ENCODE results near the gene MIS18A.
"Not testable (repeated sequence)": the region's sequence is repeated elsewhere in the genome, so short reads cannot be mapped to it uniquely, and the experiment has no call there.

MIS18A gene, protein sequence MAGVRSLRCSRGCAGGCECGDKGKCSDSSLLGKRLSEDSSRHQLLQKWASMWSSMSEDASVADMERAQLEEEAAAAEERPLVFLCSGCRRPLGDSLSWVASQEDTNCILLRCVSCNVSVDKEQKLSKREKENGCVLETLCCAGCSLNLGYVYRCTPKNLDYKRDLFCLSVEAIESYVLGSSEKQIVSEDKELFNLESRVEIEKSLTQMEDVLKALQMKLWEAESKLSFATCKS

GRCh38 chr21:32278518-32279376 lies at the start of gene MIS18A:
Gene MIS18A (minus strand): TSS chr21:32279049. CDS start chr21:32279014, 35 bp downstream.
- DNase-seq (ENCODE audit: low spot score), result peak; percentile 96

- DNase-seq (ENCODE audit: low spot score), result no peak
These were observed 49.7 kb upstream of the MIS18A start for GRCh38 chr21:32328595-32328994.

DNA sequence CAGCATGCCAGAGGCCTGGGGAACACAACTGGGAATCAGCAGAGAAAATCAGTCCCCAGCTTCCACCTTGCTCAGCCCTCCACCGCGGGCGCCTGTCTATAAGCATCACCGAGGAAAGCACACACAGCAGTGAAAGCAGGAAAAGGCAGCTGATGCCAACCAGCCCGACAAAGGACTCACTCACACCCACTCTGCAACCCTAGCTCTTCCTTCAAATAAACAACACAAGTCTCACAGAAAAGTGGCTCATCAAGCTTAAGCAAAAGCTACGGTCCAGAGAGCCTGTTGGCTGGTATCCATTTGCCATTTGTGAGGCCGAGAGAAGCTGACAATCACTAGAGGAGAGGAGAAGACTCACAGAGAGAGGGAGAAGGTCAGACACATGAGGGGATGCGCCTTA lies 46.9 kb upstream of the MIS18A start:
- no peak for DNase-seq (ENCODE audit: low spot score)

GRCh38 chr21:32322676-32323075 lies 43.8 kb upstream of the MIS18A start:
- DNase-seq (ENCODE audit: low spot score), result no peak

DNA sequence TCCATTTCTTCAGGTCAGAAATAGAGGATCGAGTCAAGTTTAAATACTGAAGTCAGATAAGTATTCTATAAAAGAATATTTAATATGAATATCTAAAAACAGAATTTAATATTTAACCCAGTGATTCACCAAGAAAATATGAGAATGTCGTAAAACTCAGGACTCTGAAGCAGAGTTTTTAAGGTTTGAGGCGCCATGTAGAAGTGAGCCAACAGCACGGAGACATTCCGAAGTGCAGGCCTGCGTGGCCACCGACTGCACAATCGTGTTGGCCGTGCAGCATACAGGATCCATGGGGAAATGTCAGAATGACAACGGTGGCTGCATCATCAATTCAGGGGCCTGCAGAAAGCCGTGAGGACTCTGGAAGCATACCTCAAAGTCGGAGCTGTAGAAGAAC lies 43.3 kb upstream of the MIS18A start:
- DNase-seq (ENCODE audit: low spot score), result no peak

GRCh38 chr21:32321480-32321879 lies 42.6 kb upstream of the MIS18A start:
- DNase-seq (ENCODE audit: low spot score), result no peak

DNA sequence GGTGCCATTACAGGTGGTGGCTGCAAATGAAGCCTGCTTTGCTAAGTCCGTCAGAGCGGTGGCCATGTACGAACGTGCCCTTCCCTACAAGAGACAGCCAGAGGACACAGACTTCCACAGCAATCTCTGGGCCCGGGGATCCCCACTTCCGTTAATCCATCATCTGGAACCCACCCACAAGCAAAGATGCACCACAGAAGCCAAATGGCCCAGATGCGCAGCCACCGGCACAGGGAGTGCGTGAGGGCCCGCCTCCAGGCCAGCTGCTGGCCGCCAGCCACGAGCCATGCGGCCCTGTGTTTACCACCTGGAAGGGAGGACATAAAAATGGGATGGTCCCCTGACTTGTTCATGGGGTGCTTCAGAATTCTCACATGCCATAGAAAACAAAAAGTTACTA lies 41.9 kb upstream of the MIS18A start:
- DNase-seq (ENCODE audit: low spot score), result no peak

GRCh38 chr21:32320059-32320458 lies 41.2 kb upstream of the MIS18A start:
- DNase-seq (ENCODE audit: low spot score), result no peak

DNA sequence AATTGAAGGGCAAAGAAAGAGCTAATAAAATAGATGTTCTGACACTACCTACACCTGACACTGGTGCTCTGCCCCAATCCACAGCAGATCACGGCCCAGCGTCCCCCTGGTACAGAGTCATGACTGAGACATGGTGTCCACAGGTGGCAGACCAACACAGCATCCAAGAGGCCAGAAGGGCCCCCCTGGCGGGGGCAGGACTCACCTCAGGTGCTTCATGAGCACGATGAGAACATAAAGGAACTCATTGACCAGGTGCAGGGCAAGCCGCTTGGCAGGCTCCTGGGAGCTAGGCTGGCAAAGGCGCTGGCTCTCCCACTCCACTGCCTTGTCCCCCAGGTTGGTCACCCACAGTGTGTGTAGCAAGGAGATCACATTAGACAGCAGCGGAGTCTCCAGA lies 40.2 kb upstream of the MIS18A start:
- no peak for DNase-seq (ENCODE audit: low spot score)

DNA sequence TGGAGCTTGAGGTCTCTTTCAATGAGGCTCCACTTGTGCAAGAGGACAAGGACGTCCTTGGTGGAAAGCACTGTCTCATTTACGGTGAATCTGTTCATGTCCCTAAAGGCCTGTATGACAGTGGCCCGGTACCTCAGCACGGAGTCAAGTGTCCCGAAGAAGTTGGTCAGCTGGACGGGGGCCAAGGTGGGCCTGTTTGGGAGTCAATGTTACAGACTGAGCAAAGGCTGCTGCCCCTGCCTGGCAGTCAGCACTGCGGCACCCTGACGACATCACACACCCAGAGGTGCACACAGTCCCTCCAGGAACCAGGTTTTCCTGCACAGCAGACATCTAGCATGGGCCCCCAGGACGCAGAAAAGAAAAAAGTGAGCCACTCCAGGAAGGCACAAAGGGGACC lies 38.9 kb upstream of the MIS18A start:
- DNase-seq (ENCODE audit: low spot score), result no peak

DNA sequence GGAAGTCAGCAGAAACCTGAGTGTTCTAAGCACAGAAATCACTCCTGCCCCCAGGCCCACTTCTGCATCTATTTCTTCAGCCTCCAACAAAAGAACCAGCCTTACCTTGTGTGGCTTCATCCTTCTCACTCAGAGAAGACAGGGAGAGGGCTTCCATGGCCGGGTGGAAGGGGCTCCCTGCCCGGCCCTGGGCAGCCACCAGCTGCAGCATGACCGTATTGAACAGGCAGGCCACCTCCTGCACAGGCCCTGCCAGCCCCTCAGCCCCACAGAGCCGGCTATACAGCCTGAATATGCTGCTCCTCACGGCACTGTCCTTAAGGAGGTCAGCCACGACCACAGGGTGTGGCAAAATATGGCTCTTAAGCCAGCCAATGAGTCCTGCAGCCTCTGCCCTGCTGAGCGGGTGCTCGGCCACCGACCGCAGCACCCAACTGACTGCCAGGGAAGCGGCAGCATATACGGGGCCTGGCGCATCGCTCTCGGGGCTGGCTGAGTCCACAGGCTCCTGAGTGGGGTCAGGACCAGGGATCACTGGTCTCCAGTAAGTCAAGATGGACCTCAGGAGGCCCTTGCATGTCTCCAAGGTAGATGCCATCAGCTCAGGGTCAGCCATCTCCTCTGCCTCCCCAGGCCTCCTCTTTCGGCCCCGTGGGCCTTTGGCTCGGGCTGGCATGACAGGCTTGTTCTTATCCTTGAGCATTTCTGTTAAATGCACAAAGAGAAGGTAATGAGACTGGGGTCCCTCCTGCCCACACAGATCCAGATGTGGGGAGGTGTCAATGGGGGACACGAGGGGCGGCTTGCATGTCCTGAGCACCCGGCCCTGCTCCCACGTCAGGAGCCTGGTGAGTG lies 37.7 kb upstream of the MIS18A start:
- DNase-seq (ENCODE audit: low spot score), result no peak

DNA sequence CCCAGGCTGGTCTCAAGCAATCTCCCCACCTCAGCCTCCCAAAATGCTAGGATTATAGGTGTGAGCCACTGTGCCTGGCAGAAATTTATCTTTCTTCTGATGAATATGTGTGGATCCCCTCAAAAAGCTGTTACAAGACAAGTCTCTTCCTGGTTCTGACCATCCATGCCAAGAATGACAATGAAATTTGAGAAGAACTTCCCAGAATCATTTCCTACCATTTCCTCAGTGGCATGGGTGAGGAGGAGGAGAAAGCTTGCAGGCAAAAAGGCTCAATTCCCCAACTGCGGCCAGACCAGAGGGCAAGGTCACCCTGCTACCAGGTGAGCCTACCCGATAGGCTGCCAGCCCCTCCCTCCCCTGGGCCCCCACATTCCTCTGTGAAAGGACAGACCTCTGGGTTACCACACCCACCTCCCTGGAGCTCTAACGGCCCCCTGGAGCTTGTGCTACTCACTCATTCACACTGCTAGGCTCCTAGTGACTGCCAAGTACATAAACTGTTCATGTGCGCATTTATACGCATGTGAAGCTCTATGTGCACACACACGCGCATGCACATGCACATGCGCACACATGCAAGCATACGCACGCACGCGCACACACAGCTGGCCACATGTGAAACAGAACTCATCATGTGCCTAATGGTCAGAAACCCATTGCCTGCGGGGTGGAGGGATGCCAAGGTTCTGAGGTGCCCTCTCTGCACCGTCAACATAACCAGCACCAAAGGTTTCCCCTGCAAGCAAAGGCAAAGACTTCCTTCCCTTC lies 36.8 kb upstream of the MIS18A start:
- DNase-seq (ENCODE audit: low spot score), result no peak

- no peak for DNase-seq (ENCODE audit: low spot score)
These were observed 36.0 kb upstream of the MIS18A start for GRCh38 chr21:32314806-32315205.

DNA sequence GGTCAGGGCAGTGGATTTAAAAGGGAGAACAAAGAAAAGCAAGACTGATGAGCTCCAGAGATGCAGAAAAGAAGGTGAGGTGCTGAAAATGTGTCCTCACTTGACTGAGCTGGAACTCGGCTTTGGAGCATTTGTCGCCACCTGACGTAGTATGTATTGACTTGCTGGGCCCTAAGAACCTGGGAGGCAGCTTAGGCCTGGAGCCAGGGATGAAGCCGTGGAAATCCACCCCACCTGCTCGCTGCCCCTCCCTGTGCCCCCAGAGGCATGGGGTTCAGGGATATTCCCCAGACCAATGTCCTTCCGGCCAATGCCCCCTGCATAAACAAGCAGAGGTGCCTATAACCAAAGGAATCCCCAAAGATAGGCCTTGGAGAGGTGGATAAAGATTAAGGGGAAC lies 34.1 kb upstream of the MIS18A start:
- DNase-seq (ENCODE audit: low spot score), result no peak

- no peak for DNase-seq (ENCODE audit: low spot score)
These were observed 33.5 kb upstream of the MIS18A start for GRCh38 chr21:32312326-32312725.

DNA sequence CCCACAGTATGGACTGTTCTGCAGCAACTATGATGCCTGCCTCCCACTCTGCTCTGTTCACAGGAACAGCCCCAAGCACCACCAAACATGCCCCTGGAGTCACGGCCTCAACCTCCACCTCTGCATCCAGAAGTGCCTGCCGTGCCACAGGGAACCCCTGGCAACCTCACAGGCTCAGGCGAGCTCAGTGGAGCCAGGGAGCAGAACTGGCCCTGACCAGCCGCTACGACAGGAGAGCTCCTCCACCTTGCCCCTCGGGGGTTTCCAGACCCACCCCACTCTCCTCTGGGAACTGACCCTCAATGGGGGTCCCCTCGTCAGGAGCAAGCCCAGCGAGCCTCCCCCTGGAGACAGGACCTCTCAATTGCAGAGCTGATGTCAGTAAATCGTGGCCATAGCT lies 32.8 kb upstream of the MIS18A start:
- no peak for DNase-seq (ENCODE audit: low spot score)

GRCh38 chr21:32310976-32311375 lies 32.1 kb upstream of the MIS18A start:
- not testable (repeated sequence) for DNase-seq (ENCODE audit: low spot score)

DNA sequence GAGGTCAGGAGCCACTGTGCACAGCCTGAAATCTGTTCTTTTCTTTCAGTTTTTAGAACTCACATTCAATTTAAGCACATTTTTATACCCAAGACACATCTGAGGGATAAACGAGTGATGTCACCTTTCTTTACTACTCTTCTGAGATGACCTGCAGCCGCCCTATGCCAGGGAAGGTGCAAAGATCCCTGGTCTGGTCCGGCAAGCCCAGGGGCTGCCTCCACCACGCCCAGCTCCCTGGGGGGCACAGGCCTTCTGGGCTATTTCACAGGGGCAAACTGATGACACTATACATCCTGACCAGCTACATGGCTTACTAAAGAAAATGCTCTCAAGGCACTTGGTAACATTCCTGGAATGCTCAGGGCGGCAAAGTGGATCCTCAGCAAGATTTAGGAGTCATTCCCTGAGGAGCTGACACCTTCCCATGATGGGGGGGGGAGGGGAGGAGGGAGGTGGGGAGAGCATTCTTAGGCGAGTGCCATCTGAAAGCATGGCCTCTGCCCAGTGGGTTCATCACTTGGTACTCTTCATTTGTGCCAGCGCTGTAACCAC lies 31.1 kb upstream of the MIS18A start:
- DNase-seq (ENCODE audit: low spot score), result no peak

- no peak for DNase-seq (ENCODE audit: low spot score)
These were observed 29.8 kb upstream of the MIS18A start for GRCh38 chr21:32308696-32309095.

GRCh38 chr21:32307706-32308105 lies 28.9 kb upstream of the MIS18A start:
- no peak for DNase-seq (ENCODE audit: low spot score)

DNA sequence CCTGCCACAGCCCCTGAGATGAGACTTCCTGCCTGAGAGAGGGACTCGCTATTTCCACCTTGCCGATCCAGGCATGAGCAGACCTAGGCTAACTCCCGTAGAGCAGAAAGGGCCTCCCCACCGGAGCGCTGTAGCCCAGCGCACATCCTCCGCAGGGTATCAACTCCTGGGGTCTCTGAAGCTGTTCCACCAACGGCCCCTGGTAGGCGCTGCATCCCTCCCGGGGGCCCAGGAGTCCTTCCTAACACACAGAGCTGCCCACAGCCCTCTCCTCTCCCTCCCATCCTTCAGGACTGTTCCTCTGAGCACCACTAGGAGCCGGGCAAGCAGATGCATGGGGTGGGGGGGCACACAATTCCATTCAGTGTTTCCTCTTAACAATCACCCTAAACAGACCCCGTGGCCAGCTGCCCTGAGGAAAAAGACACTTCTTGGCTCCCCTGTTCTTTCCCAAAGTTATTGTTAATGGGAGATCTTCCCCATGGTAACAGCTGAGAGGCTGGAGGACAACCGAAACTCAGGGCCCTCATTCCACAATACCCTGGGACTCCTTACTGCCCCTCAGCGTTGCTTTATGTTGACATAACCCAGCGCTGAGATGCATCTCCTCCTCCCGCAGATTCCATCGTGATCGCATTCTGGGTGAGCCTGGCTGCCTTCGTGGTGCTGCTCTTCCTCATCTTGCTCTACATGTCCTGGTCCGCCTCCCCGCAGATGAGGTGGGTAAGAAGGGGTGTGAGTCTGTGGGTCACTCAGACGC lies 27.4 kb upstream of the MIS18A start:
- DNase-seq (ENCODE audit: low spot score), result no peak
